GM12878 (cell line): ENCODE data around the gene GNAO1. TPM values are rescaled to one million over a fixed set of nuclear protein-coding genes. Genes with fewer than 3 reads are reported as not detected.

Experiments used
- ATAC-seq: fragments of 200-7000 bp; cut with Tn5 transposase; 3 replicates; pipeline ENCODE4 v1.9.1; 2020; ENCODE audit warnings: mild to moderate bottlenecking, moderate library complexity
- BruUV-seq: library from RNA; stranded (reverse); fragments of 400-500 nt; replicated peaks from 2 replicates; lab custom pipeline; 2021; lab: Mats Ljungman, UMichigan
- CTCF ChIA-PET: fragments of 300-600 bp; sonication (Branson Sonifier 250); formaldehyde crosslinking; extraction: SDS; loops from one replicate; lab custom pipeline; 2021; ENCODE audit warnings: inconsistent platforms; lab: Yijun Ruan, JAX
- POLR2A ChIA-PET: fragments of 350-600 bp; formaldehyde crosslinking; extraction: SDS; loops from one replicate; lab custom pipeline; 2021; ENCODE audit warnings: inconsistent platforms; lab: Charles Lee
- RAD21 ChIA-PET: fragments of 300-600 bp; sonication (Branson Sonifier 250); formaldehyde crosslinking; loops from one replicate; lab custom pipeline; 2023; ENCODE audit warnings: antibody characterized with exemption; ENCODE audit not compliant: unreplicated experiment; lab: Charles Lee
- SMC1A ChIA-PET: fragments of 300-600 bp; sonication (Branson Sonifier 250); formaldehyde crosslinking; loops from one replicate; lab custom pipeline; 2023; ENCODE audit not compliant: unreplicated experiment, uncharacterized antibody; lab: Charles Lee
- DNase-seq: peaks from one replicate; pipeline ENCODE4 v3.0.0-alpha.2; 2011; ENCODE audit warnings: low read depth, low spot score
- FAIRE-seq: peaks from 3 replicates; lab custom pipeline; 2011; peaks lifted over from hg19 to GRCh38; lab: Jason Lieb, UNC
- H2AFZ ChIP-seq: 2 replicates; pipeline ENCODE4 v1.6.0; 2011; ENCODE audit warnings: low read depth, low read length, control low read depth; ENCODE audit not compliant: control insufficient read depth
- H3K27ac ChIP-seq: 2 replicates; pipeline ENCODE4 v1.5.1; 2011; ENCODE audit warnings: control low read depth; ENCODE audit not compliant: control insufficient read depth, insufficient read depth
- H3K27me3 ChIP-seq, 2 experiments: replicated peaks in 1 of 2; 2 replicates each; pipeline versions ENCODE4 v1.6.0 to v1.6.1; 2011; ENCODE audit warnings: low read length in 1 of 2; ENCODE audit not compliant: control insufficient read depth in 2 of 2, insufficient read depth in 2 of 2
- H3K36me3 ChIP-seq, 2 experiments: 2 replicates each; pipeline ENCODE4 v1.5.1; 2011; ENCODE audit warnings: low read length in 1 of 2; ENCODE audit not compliant: control insufficient read depth in 2 of 2, insufficient read depth in 2 of 2
- H3K4me1 ChIP-seq: 2 replicates; pipeline ENCODE4 v1.6.1; 2011; ENCODE audit warnings: mild to moderate bottlenecking, low read length, moderate library complexity, mixed read lengths; ENCODE audit not compliant: control insufficient read depth, insufficient read depth
- H3K4me2 ChIP-seq: 2 replicates; pipeline ENCODE4 v1.6.0; 2011; ENCODE audit warnings: control low read depth; ENCODE audit not compliant: control insufficient read depth, insufficient read depth
- H3K4me3 ChIP-seq: fragments of 200-600 bp; sonication (generic); 2 replicates; pipeline ENCODE4 v1.5.1; 2016
- H3K79me2 ChIP-seq: 2 replicates; pipeline ENCODE4 v1.6.0; 2011; ENCODE audit warnings: low read length; ENCODE audit not compliant: control insufficient read depth, insufficient read depth
- H3K9ac ChIP-seq: 2 replicates; pipeline ENCODE4 v1.8.0; 2011; ENCODE audit warnings: low read length, control low read depth, mixed read lengths; ENCODE audit not compliant: control insufficient read depth, insufficient read depth
- H3K9me3 ChIP-seq: replicated peaks from 3 replicates; pipeline ENCODE4 v1.5.1; 2011; ENCODE audit warnings: mild to moderate bottlenecking, low read length; ENCODE audit not compliant: control insufficient read depth, insufficient read depth
- H4K20me1 ChIP-seq: 2 replicates; pipeline ENCODE4 v1.6.0; 2011; ENCODE audit not compliant: control insufficient read depth, insufficient read depth
- E4F1 ChIP-seq: fragments of 450-650 bp; IDR thresholded peaks from 2 replicates; pipeline ENCODE4 v1.6.1; 2018; ENCODE audit warnings: borderline replicate concordance, mild to moderate bottlenecking; ENCODE audit not compliant: partially characterized antibody
- IKZF1 ChIP-seq: fragments of 450-650 bp; conservative IDR thresholded peaks from 2 replicates; pipeline ENCODE4 v1.6.1; 2017; ENCODE audit warnings: antibody characterized with exemption, mild to moderate bottlenecking
- JUNB ChIP-seq: IDR thresholded peaks from 2 replicates; pipeline ENCODE4 v1.6.1; 2016; ENCODE audit warnings: antibody characterized with exemption, mild to moderate bottlenecking
- PRDM15 ChIP-seq: fragments of 450-650 bp; formaldehyde crosslinking; IDR thresholded peaks from 2 replicates; pipeline ENCODE4 v1.4.0; 2020; ENCODE audit warnings: mild to moderate bottlenecking, moderate library complexity
- STAT3 ChIP-seq: IDR thresholded peaks from 2 replicates; pipeline ENCODE4 v1.6.1; 2011; ENCODE audit warnings: low read depth, low read length, improper control_type of control experiment
- TCF7 ChIP-seq: IDR thresholded peaks from 2 replicates; pipeline ENCODE4 v1.6.1; 2014; ENCODE audit warnings: antibody characterized with exemption, borderline replicate concordance
- ZNF622 ChIP-seq: fragments of 450-650 bp; IDR thresholded peaks from 2 replicates; pipeline ENCODE4 v1.6.1; 2017; ENCODE audit warnings: mild to moderate bottlenecking, inconsistent platforms
- WGBS: methylation state at CpG from one replicate; pipeline ENCODE4 v1.1.6; 2016; ENCODE audit warnings: low lambda C conversion rate; ENCODE audit not compliant: insufficient replicate concordance, insufficient coverage; ENCODE audit errors: missing lambda C conversion rate; 5-methylcytosine and 5-hydroxymethylcytosine counted together
- in situ Hi-C: fragments of 300-500 bp; cut with MboI; formaldehyde crosslinking; loops from 9 replicates; pipeline ENCODE4 v1.14.3; 2018; ENCODE audit warnings: mixed read lengths
- intact Hi-C: fragments of 100-400 bp; cut with micrococcal nuclease; formaldehyde crosslinking; loops from one replicate; pipeline ENCODE4 v1.14.2; 2022; ENCODE audit not compliant: unreplicated experiment
- polyA plus RNA-seq, 11 experiments: library from polyadenylated mRNA; depleted of rRNA in 4 of 11; unstranded in 6 of 11; stranded (reverse) in 5 of 11; fragments of >200 nt; fragmentation: Nextera tagmentation in 4 of 11; fragmentation: Illumina TruSeq in 1 of 11; extraction: Ambion mirVana in 4 of 11; extraction: Trizol in 1 of 11; gene quantifications; 1 replicate in 1 of 11; 2 replicates in 10 of 11; pipeline versions ENCODE4 v1.2.1 to v1.2.3, GENCODE V29; 2011 to 2016; ENCODE audit warnings: inconsistent platforms in 2 of 11, missing spikeins in 2 of 11, low read depth in 1 of 11
- total RNA-seq, 4 experiments: library from RNA; depleted of rRNA in 3 of 4; stranded (reverse); fragments of >200 nt in 3 of 4; fragmentation: Illumina TruSeq in 1 of 4; extraction: Trizol in 1 of 4; gene quantifications; 2 replicates each; pipeline versions ENCODE4 v1.2.1 to v1.2.3, GENCODE V29; 2013 to 2021
- TF ChIP-seq, protein P1 (sequence below): fragments of 450-650 bp; IDR thresholded peaks from 2 replicates; pipeline ENCODE4 v1.6.1; 2018; ENCODE audit warnings: mild to moderate bottlenecking, low read depth, moderate library complexity; ENCODE audit not compliant: partially characterized antibody

GNAO1 gene
- total and polyA plus RNA-seq, 10 of the 15 experiments (the other 5 are each of a cell fraction or from before 2014, with no cell fraction given) = 0.05 to 0.28 (median 0.14) TPM; not detected in 6

DNA sequence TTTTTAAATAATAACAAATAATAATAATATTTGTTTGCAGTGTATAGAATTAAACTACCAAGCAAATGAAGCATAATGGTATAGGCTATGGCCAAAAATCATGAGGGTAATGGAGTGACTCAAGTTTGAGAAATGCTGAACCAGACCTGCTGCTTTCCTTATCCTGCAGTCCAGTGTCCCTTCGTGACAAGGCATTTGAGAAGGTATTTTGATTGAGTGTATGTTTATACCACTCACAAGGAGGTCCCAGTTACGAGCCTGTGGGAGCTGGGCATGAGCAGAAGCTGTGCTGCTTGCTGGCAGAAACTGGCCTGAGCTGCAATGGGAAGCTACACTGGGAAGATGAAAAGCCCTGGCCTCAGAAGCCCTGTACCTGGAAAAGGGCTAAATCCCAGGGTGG is 50.3 kb downstream of the GNAO1 start:
- Histone ChIP-seq H3K4me2 (no peak overlapping the region), H3K36me3 (no peaks in the 10 kb centered on the region), H3K79me2 (no peaks in the 10 kb centered on the region), H3K4me1 (no peaks in the 10 kb centered on the region), H3K4me3 (no peak overlapping the region), H4K20me1 (no peaks in the 10 kb centered on the region), H2AFZ (no peak overlapping the region), H3K9me3 (no peaks in the 10 kb centered on the region), H3K27ac (no peak overlapping the region), H3K9ac (no peak overlapping the region), H3K27me3 (peaks cover 2 to 3% of the 10 kb centered on the region in 2 experiments; a peak in 2 of 4 replicates)
- in situ Hi-C loops = no loop called here
- ChIA-PET CTCF (no interaction called here), SMC1A (no interaction called here), RAD21 (no interaction called here), POLR2A (no interaction called here)
- no peak for FAIRE-seq
- TF ChIP-seq PRDM15 (CRISPR knock-in tag) = no peak
- TF ChIP-seq IKZF1 = no peak
- TF ChIP-seq JUNB = no peak
- TF ChIP-seq STAT3 = no peak
- TF ChIP-seq, protein P1, sequence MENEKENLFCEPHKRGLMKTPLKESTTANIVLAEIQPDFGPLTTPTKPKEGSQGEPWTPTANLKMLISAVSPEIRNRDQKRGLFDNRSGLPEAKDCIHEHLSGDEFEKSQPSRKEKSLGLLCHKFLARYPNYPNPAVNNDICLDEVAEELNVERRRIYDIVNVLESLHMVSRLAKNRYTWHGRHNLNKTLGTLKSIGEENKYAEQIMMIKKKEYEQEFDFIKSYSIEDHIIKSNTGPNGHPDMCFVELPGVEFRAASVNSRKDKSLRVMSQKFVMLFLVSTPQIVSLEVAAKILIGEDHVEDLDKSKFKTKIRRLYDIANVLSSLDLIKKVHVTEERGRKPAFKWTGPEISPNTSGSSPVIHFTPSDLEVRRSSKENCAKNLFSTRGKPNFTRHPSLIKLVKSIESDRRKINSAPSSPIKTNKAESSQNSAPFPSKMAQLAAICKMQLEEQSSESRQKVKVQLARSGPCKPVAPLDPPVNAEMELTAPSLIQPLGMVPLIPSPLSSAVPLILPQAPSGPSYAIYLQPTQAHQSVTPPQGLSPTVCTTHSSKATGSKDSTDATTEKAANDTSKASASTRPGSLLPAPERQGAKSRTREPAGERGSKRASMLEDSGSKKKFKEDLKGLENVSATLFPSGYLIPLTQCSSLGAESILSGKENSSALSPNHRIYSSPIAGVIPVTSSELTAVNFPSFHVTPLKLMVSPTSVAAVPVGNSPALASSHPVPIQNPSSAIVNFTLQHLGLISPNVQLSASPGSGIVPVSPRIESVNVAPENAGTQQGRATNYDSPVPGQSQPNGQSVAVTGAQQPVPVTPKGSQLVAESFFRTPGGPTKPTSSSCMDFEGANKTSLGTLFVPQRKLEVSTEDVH = no peak
- TF ChIP-seq E4F1 = no peak
- no peak for TF ChIP-seq TCF7
- no peak for TF ChIP-seq ZNF622
- BruUV-seq = no TSS peak
- no peak for DNase-seq
- 0% methylated on average over 2 of the region's 2 CpGs for WGBS
- ATAC-seq = no peak
- intact Hi-C loops = no loop called here
